Measurements from ENCODE around the gene LCNL1. TPM values are rescaled to one million over a fixed set of nuclear protein-coding genes. Genes with fewer than 3 reads are reported as not detected.
A peak's percentile ranks its signal among the peaks of the same experiment; 100 is the strongest.

The LCNL1 gene
- total and polyA plus RNA-seq, 2 of the 13 experiments (the other 11 are each of a cell fraction or from before 2014, with no cell fraction given), result not detected

DNA sequence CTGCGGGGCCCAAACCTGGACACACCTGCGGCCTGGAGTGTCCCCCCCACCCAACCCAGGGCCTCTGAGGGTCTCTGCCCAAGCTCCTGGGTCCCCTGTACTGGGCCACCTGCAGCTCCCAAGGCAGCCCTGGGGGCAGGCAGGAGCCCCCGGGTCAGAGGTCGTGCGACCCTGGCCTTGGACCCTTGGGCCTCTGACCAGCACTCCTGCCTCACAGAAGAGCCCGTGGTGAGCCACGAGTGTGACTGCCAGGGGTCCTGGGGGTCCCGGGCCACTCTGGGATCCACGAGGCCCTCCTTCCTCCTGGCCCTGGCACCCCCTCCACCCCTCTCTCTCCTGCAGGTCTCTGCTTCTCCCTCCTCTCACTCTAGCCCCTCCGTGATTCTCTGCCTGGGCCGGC, 10.5 kb upstream of the LCNL1 start (continued):
- TF ChIP-seq, protein P1, sequence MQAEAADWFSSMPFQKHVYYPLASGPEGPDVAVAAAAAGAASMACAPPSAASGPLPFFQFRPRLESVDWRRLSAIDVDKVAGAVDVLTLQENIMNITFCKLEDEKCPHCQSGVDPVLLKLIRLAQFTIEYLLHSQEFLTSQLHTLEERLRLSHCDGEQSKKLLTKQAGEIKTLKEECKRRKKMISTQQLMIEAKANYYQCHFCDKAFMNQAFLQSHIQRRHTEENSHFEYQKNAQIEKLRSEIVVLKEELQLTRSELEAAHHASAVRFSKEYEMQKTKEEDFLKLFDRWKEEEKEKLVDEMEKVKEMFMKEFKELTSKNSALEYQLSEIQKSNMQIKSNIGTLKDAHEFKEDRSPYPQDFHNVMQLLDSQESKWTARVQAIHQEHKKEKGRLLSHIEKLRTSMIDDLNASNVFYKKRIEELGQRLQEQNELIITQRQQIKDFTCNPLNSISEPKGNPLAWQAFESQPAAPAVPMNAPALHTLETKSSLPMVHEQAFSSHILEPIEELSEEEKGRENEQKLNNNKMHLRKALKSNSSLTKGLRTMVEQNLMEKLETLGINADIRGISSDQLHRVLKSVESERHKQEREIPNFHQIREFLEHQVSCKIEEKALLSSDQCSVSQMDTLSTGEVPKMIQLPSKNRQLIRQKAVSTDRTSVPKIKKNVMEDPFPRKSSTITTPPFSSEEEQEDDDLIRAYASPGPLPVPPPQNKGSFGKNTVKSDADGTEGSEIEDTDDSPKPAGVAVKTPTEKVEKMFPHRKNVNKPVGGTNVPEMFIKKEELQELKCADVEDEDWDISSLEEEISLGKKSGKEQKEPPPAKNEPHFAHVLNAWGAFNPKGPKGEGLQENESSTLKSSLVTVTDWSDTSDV (CRISPR knock-in tag; IDR thresholded peaks at IDR 0.05), result no peak
- no peak for TF ChIP-seq DPF2 (CRISPR knock-in tag; IDR thresholded peaks at IDR 0.05; ENCODE audit: borderline replicate concordance, low read depth)
- peak; percentile 35; the same call in 1 of the 2 replicates for TF ChIP-seq PATZ1 (CRISPR knock-in tag; IDR thresholded peaks at IDR 0.05)
- TF ChIP-seq, protein P2, sequence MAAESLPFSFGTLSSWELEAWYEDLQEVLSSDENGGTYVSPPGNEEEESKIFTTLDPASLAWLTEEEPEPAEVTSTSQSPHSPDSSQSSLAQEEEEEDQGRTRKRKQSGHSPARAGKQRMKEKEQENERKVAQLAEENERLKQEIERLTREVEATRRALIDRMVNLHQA (CRISPR knock-in tag; IDR thresholded peaks at IDR 0.05), result no peak
- no peak for TF ChIP-seq GATA4 (IDR thresholded peaks at IDR 0.05; ENCODE audit: borderline replicate concordance, low read depth)
- TF ChIP-seq ESRRA (CRISPR knock-in tag; IDR thresholded peaks at IDR 0.05; ENCODE audit: low read depth), result no peak
- no peak for TF ChIP-seq HDAC1 (CRISPR knock-in tag; IDR thresholded peaks at IDR 0.05)
- TF ChIP-seq ELK4 (CRISPR knock-in tag; IDR thresholded peaks at IDR 0.05; ENCODE audit: borderline replicate concordance), result no peak
- no peak for TF ChIP-seq ZNF629 (CRISPR knock-in tag; conservative IDR thresholded peaks at IDR 0.05)
- no peak for TF ChIP-seq ZFAT (CRISPR knock-in tag; conservative IDR thresholded peaks at IDR 0.05)
